Measurements from ENCODE around the gene PDE5A. TPM values are rescaled to one million over a fixed set of nuclear protein-coding genes. Genes with fewer than 3 reads are reported as not detected.

The PDE5A gene
- total RNA-seq, 1 experiment from 2014 or later = 8.1 TPM

DNA sequence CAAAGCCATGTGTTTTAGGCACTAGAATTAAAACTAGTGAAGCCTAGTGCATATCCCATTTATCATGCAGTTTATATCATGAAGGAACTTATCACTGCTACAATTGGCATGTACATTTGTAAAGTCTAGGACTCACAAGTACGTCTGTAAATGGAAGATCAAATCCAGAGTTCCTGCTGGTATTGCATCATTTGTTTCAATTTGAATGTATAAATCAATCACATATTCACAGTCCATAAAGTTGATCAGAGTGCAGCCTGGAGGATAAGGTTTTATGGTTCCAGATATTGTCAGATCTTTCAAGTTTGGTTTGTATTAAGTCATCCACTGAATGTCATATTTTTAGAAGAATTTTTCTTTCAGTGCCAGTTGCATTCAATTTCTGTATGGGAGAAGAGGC, 32.6 kb upstream of the PDE5A start:
- ChIA-PET CTCF (no interaction called here), POLR2A (ENCODE audit: unreplicated experiment) (no interaction called here)
- no peaks in the 10 kb centered on the region for H3F3A ChIP-seq (ENCODE audit: low read length, unreplicated experiment)
- H3K27ac ChIP-seq (ENCODE audit: low read length) = no peak overlapping the region
- H3K9me3 ChIP-seq (ENCODE audit: low read length) = no peaks in the 10 kb centered on the region
- H2AFZ ChIP-seq (ENCODE audit: low read length) = no peak overlapping the region
- no peaks in the 10 kb centered on the region for H4K20me1 ChIP-seq (ENCODE audit: low read length)
- no peaks in the 10 kb centered on the region for H3K27me3 ChIP-seq (ENCODE audit: low read length)
- H3K9me2 ChIP-seq (replicated peaks; ENCODE audit: low read length) = no peaks in the 10 kb centered on the region
- H3K4me3 ChIP-seq (ENCODE audit: low read length) = no peak overlapping the region
- no peak for ATAC-seq
- BruUV-seq (replicated peaks) = no TSS peak
- DNase-seq = no peak
- no peak for TF ChIP-seq EZH2phosphoT487 (IDR thresholded peaks at IDR 0.05; ENCODE audit: borderline replicate concordance, low read length)
- no peak for TF ChIP-seq EZH2 (IDR thresholded peaks at IDR 0.05; ENCODE audit: low read length, unreplicated experiment)
- TF ChIP-seq, protein P1, sequence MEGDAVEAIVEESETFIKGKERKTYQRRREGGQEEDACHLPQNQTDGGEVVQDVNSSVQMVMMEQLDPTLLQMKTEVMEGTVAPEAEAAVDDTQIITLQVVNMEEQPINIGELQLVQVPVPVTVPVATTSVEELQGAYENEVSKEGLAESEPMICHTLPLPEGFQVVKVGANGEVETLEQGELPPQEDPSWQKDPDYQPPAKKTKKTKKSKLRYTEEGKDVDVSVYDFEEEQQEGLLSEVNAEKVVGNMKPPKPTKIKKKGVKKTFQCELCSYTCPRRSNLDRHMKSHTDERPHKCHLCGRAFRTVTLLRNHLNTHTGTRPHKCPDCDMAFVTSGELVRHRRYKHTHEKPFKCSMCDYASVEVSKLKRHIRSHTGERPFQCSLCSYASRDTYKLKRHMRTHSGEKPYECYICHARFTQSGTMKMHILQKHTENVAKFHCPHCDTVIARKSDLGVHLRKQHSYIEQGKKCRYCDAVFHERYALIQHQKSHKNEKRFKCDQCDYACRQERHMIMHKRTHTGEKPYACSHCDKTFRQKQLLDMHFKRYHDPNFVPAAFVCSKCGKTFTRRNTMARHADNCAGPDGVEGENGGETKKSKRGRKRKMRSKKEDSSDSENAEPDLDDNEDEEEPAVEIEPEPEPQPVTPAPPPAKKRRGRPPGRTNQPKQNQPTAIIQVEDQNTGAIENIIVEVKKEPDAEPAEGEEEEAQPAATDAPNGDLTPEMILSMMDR (conservative IDR thresholded peaks at IDR 0.05; ENCODE audit: low read depth, low read length) = no peak
- no peak overlapping the region for H3K9ac ChIP-seq (ENCODE audit: low read length)
- no peaks in the 10 kb centered on the region for H3K36me3 ChIP-seq (ENCODE audit: low read depth, low read length)
- H3K4me1 ChIP-seq (ENCODE audit: insufficient read depth, low read length) = peaks cover 20% of the 10 kb centered on the region
- no peaks in the 10 kb centered on the region for H3K79me2 ChIP-seq (ENCODE audit: low read length)
- H3K4me2 ChIP-seq (ENCODE audit: low read length) = no peak overlapping the region
- intact Hi-C loops (cut with micrococcal nuclease) = no loop called here

DNA sequence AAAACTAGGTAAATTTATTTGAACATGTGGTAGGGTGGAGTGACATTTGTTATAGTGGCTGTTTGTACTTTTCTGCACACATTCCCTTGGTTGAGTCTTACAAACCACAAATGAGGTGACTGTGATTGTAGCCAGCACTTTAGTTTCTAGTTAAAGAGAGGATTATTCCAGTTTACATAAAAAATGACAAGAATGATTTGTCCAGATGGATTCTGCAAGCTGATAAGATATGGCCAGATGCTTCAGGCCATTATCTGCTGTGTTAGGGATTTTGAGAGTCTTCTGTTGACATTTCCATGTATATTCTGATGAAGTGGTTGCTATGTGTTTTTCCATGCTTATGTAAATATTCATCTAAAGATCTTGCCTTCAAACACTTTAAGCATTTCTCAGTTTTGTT, 31.0 kb upstream of the PDE5A start:
- DNase-seq (peak; percentile 27), ATAC-seq (no peak; the same call in 1 of the 2 replicates)
- Histone ChIP-seq H3K27ac (ENCODE audit: low read length) (no peak overlapping the region), H3K36me3 (ENCODE audit: low read depth, low read length) (no peaks in the 10 kb centered on the region), H3F3A (ENCODE audit: low read length, unreplicated experiment) (no peaks in the 10 kb centered on the region), H3K9me2 (replicated peaks; ENCODE audit: low read length) (no peaks in the 10 kb centered on the region), H3K9ac (ENCODE audit: low read length) (no peak overlapping the region), H2AFZ (ENCODE audit: low read length) (no peak overlapping the region), H3K79me2 (ENCODE audit: low read length) (no peaks in the 10 kb centered on the region), H3K9me3 (ENCODE audit: low read length) (no peaks in the 10 kb centered on the region), H4K20me1 (ENCODE audit: low read length) (no peaks in the 10 kb centered on the region), H3K4me3 (ENCODE audit: low read length) (no peak overlapping the region), H3K27me3 (ENCODE audit: low read length) (no peaks in the 10 kb centered on the region), H3K4me1 (ENCODE audit: insufficient read depth, low read length) (peaks cover 32% of the 10 kb centered on the region), H3K4me2 (ENCODE audit: low read length) (no peak overlapping the region)
- POLR2A ChIA-PET (ENCODE audit: unreplicated experiment) = no interaction called here
- BruUV-seq (replicated peaks) = no TSS peak
- CTCF ChIA-PET = no interaction called here
- TF ChIP-seq EZH2phosphoT487 (IDR thresholded peaks at IDR 0.05; ENCODE audit: borderline replicate concordance, low read length) (no peak), EZH2 (IDR thresholded peaks at IDR 0.05; ENCODE audit: low read length, unreplicated experiment) (no peak)
- TF ChIP-seq, protein P1 (conservative IDR thresholded peaks at IDR 0.05; ENCODE audit: low read depth, low read length) = no peak
- intact Hi-C loops (cut with micrococcal nuclease) = no loop called here

DNA sequence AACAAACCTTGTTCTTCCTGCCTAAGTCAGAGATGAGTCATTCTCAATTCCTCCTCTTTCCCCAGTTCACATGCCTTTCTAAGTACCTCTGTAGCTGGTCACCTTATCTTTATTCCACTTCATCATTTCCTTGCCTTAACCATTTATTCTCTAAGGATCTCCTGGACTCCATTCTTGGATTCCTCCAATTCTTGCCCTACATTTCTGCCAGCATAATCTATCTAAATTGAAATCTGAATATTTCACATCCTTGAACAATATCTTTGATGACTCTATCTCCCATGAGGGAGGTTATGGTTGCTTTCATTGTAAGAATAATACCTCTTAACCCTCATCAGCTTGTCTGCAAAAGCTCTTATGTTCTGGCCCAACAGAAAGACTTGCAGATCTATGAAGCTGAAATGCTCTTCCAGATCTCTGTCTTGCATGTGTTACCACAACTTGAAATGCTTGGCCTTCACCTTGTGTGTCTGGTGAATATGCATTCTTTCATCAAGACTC, 28.6 kb upstream of the PDE5A start:
- H3K4me3 ChIP-seq (ENCODE audit: low read length) = no peak overlapping the region
- H3K4me2 ChIP-seq (ENCODE audit: low read length) = peak overlapping the region; percentile 54
- H3K79me2 ChIP-seq (ENCODE audit: low read length) = no peaks in the 10 kb centered on the region
- no peaks in the 10 kb centered on the region for H3K9me3 ChIP-seq (ENCODE audit: low read length)
- no peak overlapping the region for H2AFZ ChIP-seq (ENCODE audit: low read length)
- peak overlapping the region; percentile 38 for H3K27ac ChIP-seq (ENCODE audit: low read length)
- POLR2A ChIA-PET (ENCODE audit: unreplicated experiment) = no interaction called here
- no peaks in the 10 kb centered on the region for H3K36me3 ChIP-seq (ENCODE audit: low read depth, low read length)
- TF ChIP-seq EZH2phosphoT487 (IDR thresholded peaks at IDR 0.05; ENCODE audit: borderline replicate concordance, low read length) = no peak
- TF ChIP-seq EZH2 (IDR thresholded peaks at IDR 0.05; ENCODE audit: low read length, unreplicated experiment) = no peak
- TF ChIP-seq, protein P1 (conservative IDR thresholded peaks at IDR 0.05; ENCODE audit: low read depth, low read length) = no peak
- ATAC-seq (peak; percentile 76), DNase-seq (peak; percentile 65)
- intact Hi-C loops (cut with micrococcal nuclease) = loop anchor here (2.0 kb wide), 1 partner anchor 74 kb away; no protein-coding TSS in a partner anchor
- no peaks in the 10 kb centered on the region for H3F3A ChIP-seq (ENCODE audit: low read length, unreplicated experiment)
- BruUV-seq (replicated peaks) = no TSS peak
- no peaks in the 10 kb centered on the region for H4K20me1 ChIP-seq (ENCODE audit: low read length)
- H3K4me1 ChIP-seq (ENCODE audit: insufficient read depth, low read length) = peaks cover 39% of the 10 kb centered on the region
- no peaks in the 10 kb centered on the region for H3K27me3 ChIP-seq (ENCODE audit: low read length)
- H3K9me2 ChIP-seq (replicated peaks; ENCODE audit: low read length) = no peaks in the 10 kb centered on the region
- CTCF ChIA-PET = no interaction called here
- no peak overlapping the region for H3K9ac ChIP-seq (ENCODE audit: low read length)
